KMS-11 (cell line): ENCODE data around the gene SERPINA7.

Source experiments
- H2AFZ ChIP-seq: fragments of 200-600 bp; sonication (generic); 2 replicates; pipeline ENCODE4 v1.6.1; 2016; ENCODE audit warnings: antibody characterized with exemption, mixed run types, low read depth
- H3K27ac ChIP-seq: fragments of 200-600 bp; sonication (generic); 2 replicates; pipeline ENCODE4 v1.6.1; 2016; ENCODE audit warnings: mild to moderate bottlenecking, mixed run types
- H3K27me3 ChIP-seq: fragments of 200-600 bp; sonication (generic); 2 replicates; pipeline ENCODE4 v1.6.1; 2017; ENCODE audit warnings: mild to moderate bottlenecking, low read depth, mixed run types, moderate library complexity; ENCODE audit not compliant: insufficient read depth
- H3K36me3 ChIP-seq: fragments of 200-600 bp; sonication (generic); 2 replicates; pipeline ENCODE4 v1.6.1; 2017; ENCODE audit warnings: mild to moderate bottlenecking, mixed run types; ENCODE audit not compliant: insufficient read depth
- H3K4me1 ChIP-seq: fragments of 200-600 bp; sonication (generic); 2 replicates; pipeline ENCODE4 v1.6.1; 2016; ENCODE audit warnings: mild to moderate bottlenecking, low read depth, mixed run types; ENCODE audit not compliant: poor library complexity, severe bottlenecking
- H3K4me2 ChIP-seq: fragments of 200-600 bp; sonication (generic); 2 replicates; pipeline ENCODE4 v1.7.0; 2016; ENCODE audit warnings: mild to moderate bottlenecking, mixed run types
- H3K4me3 ChIP-seq: fragments of 200-600 bp; sonication (generic); IDR thresholded peaks from 2 replicates; pipeline ENCODE4 v1.6.1; 2017; ENCODE audit warnings: low read depth, low read length, mixed read lengths; ENCODE audit not compliant: insufficient read depth
- H3K79me2 ChIP-seq: fragments of 200-600 bp; sonication (generic); 2 replicates; pipeline ENCODE4 v1.6.1; 2016; ENCODE audit warnings: low read depth, mixed run types; ENCODE audit not compliant: insufficient read depth
- H3K9ac ChIP-seq: fragments of 200-600 bp; sonication (generic); 2 replicates; pipeline ENCODE4 v1.6.1; 2016; ENCODE audit warnings: mild to moderate bottlenecking, mixed run types
- H4K20me1 ChIP-seq: fragments of 200-600 bp; sonication (generic); 2 replicates; pipeline ENCODE4 v1.6.1; 2016; ENCODE audit warnings: mild to moderate bottlenecking, mixed run types; ENCODE audit not compliant: insufficient read depth
- TF ChIP-seq, protein P1 (sequence below): fragments of 200-600 bp; sonication (generic); conservative IDR thresholded peaks from 2 replicates; pipeline ENCODE4 v1.6.1; 2017; ENCODE audit warnings: low read depth, mild to moderate bottlenecking, antibody characterized with exemption, low read length, moderate library complexity, mixed read lengths

The SERPINA7 gene

DNA sequence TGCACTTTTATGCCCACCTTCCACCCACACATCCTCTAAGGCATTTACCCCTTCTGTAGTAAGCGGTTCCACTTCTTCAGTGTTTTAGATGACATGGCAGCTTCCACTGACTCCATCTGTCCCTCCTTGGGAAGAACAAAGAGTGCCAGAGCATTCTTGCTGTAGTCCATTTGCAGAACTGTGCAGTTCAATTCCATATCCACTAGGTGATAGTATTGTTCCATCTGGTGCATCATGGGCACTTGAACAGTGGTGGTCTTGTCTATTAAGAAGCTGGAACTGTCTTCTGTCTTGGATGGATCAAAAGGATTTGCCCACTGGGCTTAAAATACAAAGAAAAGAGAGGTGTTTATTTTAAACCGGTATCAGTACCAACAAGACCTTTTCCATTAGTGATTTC, 3.5 kb downstream of the SERPINA7 start:
- Histone ChIP-seq H3K9ac (no peak overlapping the region), H3K27me3 (no peaks in the 10 kb centered on the region), H3K27ac (no peak overlapping the region), H3K4me2 (no peak overlapping the region), H4K20me1 (no peaks in the 10 kb centered on the region), H3K4me3 (no peak overlapping the region), H3K4me1 (no peaks in the 10 kb centered on the region), H3K79me2 (no peaks in the 10 kb centered on the region), H2AFZ (no peak overlapping the region), H3K36me3 (no peaks in the 10 kb centered on the region)
- TF ChIP-seq, protein P1, sequence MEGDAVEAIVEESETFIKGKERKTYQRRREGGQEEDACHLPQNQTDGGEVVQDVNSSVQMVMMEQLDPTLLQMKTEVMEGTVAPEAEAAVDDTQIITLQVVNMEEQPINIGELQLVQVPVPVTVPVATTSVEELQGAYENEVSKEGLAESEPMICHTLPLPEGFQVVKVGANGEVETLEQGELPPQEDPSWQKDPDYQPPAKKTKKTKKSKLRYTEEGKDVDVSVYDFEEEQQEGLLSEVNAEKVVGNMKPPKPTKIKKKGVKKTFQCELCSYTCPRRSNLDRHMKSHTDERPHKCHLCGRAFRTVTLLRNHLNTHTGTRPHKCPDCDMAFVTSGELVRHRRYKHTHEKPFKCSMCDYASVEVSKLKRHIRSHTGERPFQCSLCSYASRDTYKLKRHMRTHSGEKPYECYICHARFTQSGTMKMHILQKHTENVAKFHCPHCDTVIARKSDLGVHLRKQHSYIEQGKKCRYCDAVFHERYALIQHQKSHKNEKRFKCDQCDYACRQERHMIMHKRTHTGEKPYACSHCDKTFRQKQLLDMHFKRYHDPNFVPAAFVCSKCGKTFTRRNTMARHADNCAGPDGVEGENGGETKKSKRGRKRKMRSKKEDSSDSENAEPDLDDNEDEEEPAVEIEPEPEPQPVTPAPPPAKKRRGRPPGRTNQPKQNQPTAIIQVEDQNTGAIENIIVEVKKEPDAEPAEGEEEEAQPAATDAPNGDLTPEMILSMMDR, result 0 out of 2 replicates have a peak, but pooled peaks have one; percentile 48

GRCh38 chrX:106023947-106024346, 14.6 kb downstream of the SERPINA7 start:
- no peak overlapping the region for H2AFZ ChIP-seq
- H3K4me3 ChIP-seq, result no peak overlapping the region
- H3K36me3 ChIP-seq, result no peaks in the 10 kb centered on the region
- no peaks in the 10 kb centered on the region for H3K4me1 ChIP-seq
- no peak overlapping the region for H3K4me2 ChIP-seq
- no peak overlapping the region for H3K9ac ChIP-seq
- no peaks in the 10 kb centered on the region for H3K79me2 ChIP-seq
- H4K20me1 ChIP-seq, result no peaks in the 10 kb centered on the region
- TF ChIP-seq, protein P1, result no peak
- H3K27ac ChIP-seq, result no peak overlapping the region
- no peaks in the 10 kb centered on the region for H3K27me3 ChIP-seq

DNA sequence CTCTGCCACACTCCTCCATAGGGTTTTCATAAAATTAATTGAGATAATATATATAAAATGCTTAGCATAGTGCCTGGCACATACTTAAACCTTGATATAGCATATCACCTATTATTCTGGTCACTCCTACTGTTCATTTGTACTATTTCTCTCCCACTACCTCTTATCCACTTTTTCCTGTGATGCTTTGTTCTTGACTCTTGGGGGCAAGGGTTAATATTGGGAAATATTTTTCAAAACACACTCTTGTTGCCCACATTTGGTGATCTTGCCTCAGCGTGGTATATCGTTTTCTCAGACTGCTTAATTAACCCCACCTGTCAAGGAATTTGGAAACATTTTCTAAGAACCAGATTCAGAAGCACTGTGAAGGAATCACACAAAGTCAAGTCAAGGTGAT, 16.3 kb downstream of the SERPINA7 start:
- TF ChIP-seq, protein P1, result no peak
- no peak overlapping the region for H3K27ac ChIP-seq
- H3K4me1 ChIP-seq, result no peaks in the 10 kb centered on the region
- H3K79me2 ChIP-seq, result no peaks in the 10 kb centered on the region
- no peak overlapping the region for H2AFZ ChIP-seq
- no peak overlapping the region for H3K4me2 ChIP-seq
- H3K36me3 ChIP-seq, result no peaks in the 10 kb centered on the region
- no peaks in the 10 kb centered on the region for H3K27me3 ChIP-seq
- H3K4me3 ChIP-seq, result no peak overlapping the region
- no peak overlapping the region for H3K9ac ChIP-seq
- H4K20me1 ChIP-seq, result no peaks in the 10 kb centered on the region

GRCh38 chrX:106014119-106014775, 24.3 kb downstream of the SERPINA7 start:
- Histone ChIP-seq H3K4me3 (no peak overlapping the region), H3K36me3 (no peaks in the 10 kb centered on the region), H2AFZ (no peak overlapping the region), H3K9ac (no peak overlapping the region), H3K27ac (no peak overlapping the region), H3K79me2 (no peaks in the 10 kb centered on the region), H3K4me2 (no peak overlapping the region), H3K4me1 (no peaks in the 10 kb centered on the region), H3K27me3 (no peaks in the 10 kb centered on the region), H4K20me1 (no peaks in the 10 kb centered on the region)
- TF ChIP-seq, protein P1, result no peak
